GM23248 (cell line): ENCODE results near the gene JKAMP.

Experiments
- EZH2 ChIP-seq: fragments of 200-600 bp; sonication (generic); IDR thresholded peaks from 2 replicates; pipeline ENCODE4 v1.6.1; 2018; ENCODE audit warnings: antibody characterized with exemption, mild to moderate bottlenecking; ENCODE audit not compliant: insufficient read depth, poor library complexity, severe bottlenecking
- EZH2phosphoT487 ChIP-seq: fragments of 200-600 bp; sonication (generic); IDR thresholded peaks from 2 replicates; pipeline ENCODE4 v1.6.1; 2018; ENCODE audit warnings: antibody characterized with exemption, moderate library complexity, mild to moderate bottlenecking, low read depth; ENCODE audit not compliant: insufficient read depth

DNA sequence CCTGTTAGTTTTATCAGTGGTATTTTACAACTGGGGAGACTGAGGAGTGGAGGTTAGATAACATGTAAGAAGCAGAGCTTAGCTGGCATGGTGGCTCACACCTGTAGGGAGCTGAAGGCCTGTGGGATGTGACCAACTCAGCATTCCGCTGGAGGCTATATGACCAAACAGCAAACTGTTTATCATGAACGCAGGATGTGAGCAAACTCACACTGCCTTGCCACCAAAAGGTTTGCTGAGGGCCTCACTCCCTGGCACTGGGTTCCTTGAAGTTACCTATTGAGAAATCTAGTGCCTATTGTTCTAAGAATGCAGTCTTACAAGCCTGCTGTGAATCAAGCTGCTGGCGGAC lies 23.4 kb downstream of the JKAMP start:
- TF ChIP-seq EZH2: no peak
- no peak for TF ChIP-seq EZH2phosphoT487
